Cardiac muscle cell (in vitro differentiated cells and primary cell): ENCODE results near the gene PLCB2. TPM values are rescaled to one million over a fixed set of nuclear protein-coding genes. Genes with fewer than 3 reads are reported as not detected.

Experiments
- DNase-seq, 2 donors: peaks; one replicate each; pipeline versions ENCODE4 v3.0.0 to v3.0.0-alpha.2; 2010 to 2017; ENCODE audit warnings: low read depth in 1 of 2, low spot score in 1 of 2
- H3K27ac ChIP-seq: fragments of 200-600 bp; sonication (generic); 2 replicates; pipeline ENCODE4 v1.5.1; 2016
- H3K27me3 ChIP-seq: fragments of 200-600 bp; sonication (generic); 2 replicates; pipeline ENCODE4 v1.6.0; 2016; ENCODE audit warnings: control low read depth
- H3K36me3 ChIP-seq: fragments of 200-600 bp; sonication (generic); 2 replicates; pipeline ENCODE4 v1.5.1; 2016; ENCODE audit warnings: control low read depth
- H3K4me1 ChIP-seq: fragments of 200-600 bp; sonication (generic); 2 replicates; pipeline ENCODE4 v1.8.1; 2017; ENCODE audit warnings: low read depth, mild to moderate bottlenecking, mixed run types
- H3K4me3 ChIP-seq: fragments of 200-600 bp; sonication (generic); 2 replicates; pipeline ENCODE4 v1.5.1; 2016; ENCODE audit warnings: mild to moderate bottlenecking
- H3K9me3 ChIP-seq: fragments of 200-600 bp; sonication (generic); 2 replicates; pipeline ENCODE4 v1.5.1; 2017; ENCODE audit warnings: low read depth, mild to moderate bottlenecking, control low read depth
- CTCF ChIP-seq: IDR thresholded peaks from 2 replicates; pipeline ENCODE4 v1.5.1; 2012; ENCODE audit warnings: low read depth, mild to moderate bottlenecking, low read length
- polyA plus RNA-seq: library from polyadenylated mRNA; unstranded; fragments of >200 nt; fragmentation: Nextera tagmentation; extraction: Ambion mirVana; gene quantifications from 2 replicates; pipeline ENCODE4 v1.2.1, GENCODE V29; 2016
- total RNA-seq: library from RNA; depleted of rRNA; stranded (reverse); fragments of >200 nt; gene quantifications from 2 replicates; pipeline ENCODE4 v1.2.3, GENCODE V29; 2016

The PLCB2 gene
- total and polyA plus RNA-seq, 2 experiments from 2014 or later = 28.3 to 41.2 TPM

- no peak overlapping the region for H3K27ac ChIP-seq
- no peak for TF ChIP-seq CTCF
Measured at GRCh38 chr15:40259021-40259420, 48.7 kb downstream of the PLCB2 start.

DNA sequence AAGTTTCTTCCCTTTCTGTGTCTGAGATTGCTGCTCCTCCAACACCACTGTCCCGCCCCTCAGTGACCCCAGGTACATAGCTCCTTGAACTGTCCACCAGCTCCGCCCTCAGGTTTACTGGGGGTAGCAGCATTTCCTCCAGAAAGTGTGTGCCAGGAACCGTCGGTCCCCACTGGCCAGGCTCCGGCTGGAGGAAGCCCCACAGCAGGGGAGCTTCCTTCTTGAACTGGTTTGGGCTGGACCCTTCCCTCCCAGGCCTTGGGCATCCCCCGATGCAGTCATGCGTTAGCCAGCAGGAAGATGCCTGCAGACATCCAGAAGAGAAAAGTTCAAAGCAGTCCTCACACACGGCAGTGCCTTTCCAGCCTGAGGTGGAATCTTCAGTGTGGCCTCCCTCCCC lies 49.2 kb downstream of the PLCB2 start:
- TF ChIP-seq CTCF = no peak
- Histone ChIP-seq H3K27me3 (peaks cover 12% of the 10 kb centered on the region), H3K9me3 (no peaks in the 10 kb centered on the region), H3K27ac (no peak overlapping the region), H3K4me1 (peaks cover 18% of the 10 kb centered on the region), H3K4me3 (no peak overlapping the region), H3K36me3 (no peaks in the 10 kb centered on the region)
- DNase-seq = no peak

More at GRCh38 chr15:40259021-40259420, 48.7 kb downstream of the PLCB2 start:
- DNase-seq = no peak
- peaks cover 7% of the 10 kb centered on the region for H3K27me3 ChIP-seq
- peaks cover 18% of the 10 kb centered on the region for H3K4me1 ChIP-seq
- H3K4me3 ChIP-seq = no peak overlapping the region
- H3K9me3 ChIP-seq = no peaks in the 10 kb centered on the region
- no peaks in the 10 kb centered on the region for H3K36me3 ChIP-seq

- Histone ChIP-seq H3K27me3 (peaks cover 19% of the 10 kb centered on the region), H3K27ac (no peak overlapping the region), H3K36me3 (no peaks in the 10 kb centered on the region), H3K4me1 (peaks cover 18% of the 10 kb centered on the region), H3K4me3 (no peak overlapping the region), H3K9me3 (no peaks in the 10 kb centered on the region)
- DNase-seq = no peak
- TF ChIP-seq CTCF = no peak
Measured at GRCh38 chr15:40257656-40258450, 49.9 kb downstream of the PLCB2 start.

DNA sequence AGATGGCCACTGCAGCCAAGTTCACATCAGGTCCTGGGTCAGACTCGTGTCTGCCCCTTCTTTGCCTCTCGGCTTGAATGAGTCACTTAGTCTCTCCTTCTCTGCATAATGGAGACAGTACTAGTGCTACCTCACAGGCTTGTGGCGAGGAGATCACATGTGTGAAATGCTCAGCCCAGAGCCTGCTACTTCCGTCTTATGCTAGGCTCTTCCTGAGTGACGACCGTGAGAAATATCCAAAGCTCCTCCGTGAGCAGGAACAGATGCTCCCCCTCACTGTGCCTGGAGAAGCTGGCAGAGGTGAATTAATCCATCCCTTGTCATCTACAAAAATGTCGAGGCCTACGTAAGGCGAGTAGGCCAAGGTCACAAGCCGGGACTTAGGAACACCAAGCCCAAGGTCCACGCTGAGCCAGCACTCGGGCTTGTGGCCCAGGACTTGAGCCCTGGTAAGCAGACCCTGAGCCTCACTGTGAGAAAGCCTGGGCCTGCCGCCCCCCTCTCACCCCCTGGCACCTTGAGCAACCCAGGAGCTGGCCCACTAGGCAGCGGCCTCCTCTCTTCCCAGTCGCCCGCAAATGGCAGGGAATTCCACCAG lies 51.0 kb downstream of the PLCB2 start:
- TF ChIP-seq CTCF = no peak
- DNase-seq = peak in 1 of 2 donors; percentile 41
- no peak overlapping the region for H3K27ac ChIP-seq

DNA sequence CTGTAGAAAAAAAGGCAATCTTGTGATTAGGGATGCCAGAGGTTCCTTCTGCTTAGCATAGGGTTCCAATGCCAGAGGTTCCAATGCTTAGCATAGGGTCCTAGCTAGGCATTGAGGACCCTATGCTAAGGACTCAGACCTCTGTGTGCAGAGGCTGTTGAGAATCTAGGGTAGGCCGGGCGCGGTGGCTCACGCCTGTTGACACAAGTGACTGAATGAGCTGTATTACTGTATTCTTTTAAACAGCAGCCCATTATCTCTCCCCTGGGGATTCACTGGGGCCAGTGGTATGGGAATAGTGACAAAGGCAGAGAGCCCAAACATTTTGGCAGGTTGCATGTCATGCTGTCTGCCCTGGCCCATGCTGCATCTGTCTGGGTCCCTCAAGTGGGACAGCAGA lies 52.7 kb downstream of the PLCB2 start:
- peaks cover 47% of the 10 kb centered on the region for H3K27me3 ChIP-seq
- no peak overlapping the region for H3K27ac ChIP-seq
- H3K36me3 ChIP-seq = no peaks in the 10 kb centered on the region
- DNase-seq = no peak
- H3K9me3 ChIP-seq = no peaks in the 10 kb centered on the region
- H3K4me3 ChIP-seq = no peak overlapping the region
- H3K4me1 ChIP-seq = peaks cover 18% of the 10 kb centered on the region
- no peak for TF ChIP-seq CTCF

More for the DNA sequence above, 51.0 kb downstream of the PLCB2 start:
- Histone ChIP-seq H3K9me3 (no peaks in the 10 kb centered on the region), H3K27me3 (peaks cover 30% of the 10 kb centered on the region), H3K4me3 (no peak overlapping the region), H3K36me3 (no peaks in the 10 kb centered on the region), H3K4me1 (peaks cover 18% of the 10 kb centered on the region)
